Central memory CD8-positive, alpha-beta T cell (primary cell): Measurements from ENCODE around the gene CTCF.
"Not testable (repeated sequence)": the region's sequence is repeated elsewhere in the genome, so short reads cannot be mapped to it uniquely, and the experiment has no call there.

Experiments
- ATAC-seq: fragments of 150-1000 bp; cut with Tn5 transposase; replicated peaks from 2 replicates; pipeline ENCODE4 v1.10.0; 2022; ENCODE audit warnings: mild to moderate bottlenecking, moderate FRiP score, moderate number of reproducible peaks; ENCODE audit not compliant: poor library complexity, severe bottlenecking; ENCODE audit errors: extremely low read depth
- DNase-seq, 2 donors: peaks; one replicate each; pipeline ENCODE4 v3.0.0; 2021; ENCODE audit warnings: low spot score in 2 of 2
- H3K27ac Mint-ChIP-seq: one replicate; pipeline ENCODE4 v1.8.0; 2022; ENCODE audit warnings: low read depth, mild to moderate bottlenecking, moderate library complexity, mixed read lengths
- H3K27me3 Mint-ChIP-seq: one replicate; pipeline ENCODE4 v1.8.0; 2022; ENCODE audit warnings: mixed read lengths
- H3K36me3 Mint-ChIP-seq: one replicate; pipeline ENCODE4 v1.8.0; 2022; ENCODE audit warnings: mild to moderate bottlenecking, moderate library complexity, mixed read lengths; ENCODE audit not compliant: insufficient read depth
- H3K4me1 Mint-ChIP-seq: one replicate; pipeline ENCODE4 v1.8.0; 2022; ENCODE audit warnings: mixed read lengths
- H3K4me3 Mint-ChIP-seq: one replicate; pipeline ENCODE4 v1.8.0; 2022; ENCODE audit warnings: mild to moderate bottlenecking, moderate library complexity, mixed read lengths
- H3K9me3 Mint-ChIP-seq: one replicate; pipeline ENCODE4 v1.8.0; 2022; ENCODE audit warnings: mixed read lengths

The CTCF gene, protein sequence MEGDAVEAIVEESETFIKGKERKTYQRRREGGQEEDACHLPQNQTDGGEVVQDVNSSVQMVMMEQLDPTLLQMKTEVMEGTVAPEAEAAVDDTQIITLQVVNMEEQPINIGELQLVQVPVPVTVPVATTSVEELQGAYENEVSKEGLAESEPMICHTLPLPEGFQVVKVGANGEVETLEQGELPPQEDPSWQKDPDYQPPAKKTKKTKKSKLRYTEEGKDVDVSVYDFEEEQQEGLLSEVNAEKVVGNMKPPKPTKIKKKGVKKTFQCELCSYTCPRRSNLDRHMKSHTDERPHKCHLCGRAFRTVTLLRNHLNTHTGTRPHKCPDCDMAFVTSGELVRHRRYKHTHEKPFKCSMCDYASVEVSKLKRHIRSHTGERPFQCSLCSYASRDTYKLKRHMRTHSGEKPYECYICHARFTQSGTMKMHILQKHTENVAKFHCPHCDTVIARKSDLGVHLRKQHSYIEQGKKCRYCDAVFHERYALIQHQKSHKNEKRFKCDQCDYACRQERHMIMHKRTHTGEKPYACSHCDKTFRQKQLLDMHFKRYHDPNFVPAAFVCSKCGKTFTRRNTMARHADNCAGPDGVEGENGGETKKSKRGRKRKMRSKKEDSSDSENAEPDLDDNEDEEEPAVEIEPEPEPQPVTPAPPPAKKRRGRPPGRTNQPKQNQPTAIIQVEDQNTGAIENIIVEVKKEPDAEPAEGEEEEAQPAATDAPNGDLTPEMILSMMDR

DNA sequence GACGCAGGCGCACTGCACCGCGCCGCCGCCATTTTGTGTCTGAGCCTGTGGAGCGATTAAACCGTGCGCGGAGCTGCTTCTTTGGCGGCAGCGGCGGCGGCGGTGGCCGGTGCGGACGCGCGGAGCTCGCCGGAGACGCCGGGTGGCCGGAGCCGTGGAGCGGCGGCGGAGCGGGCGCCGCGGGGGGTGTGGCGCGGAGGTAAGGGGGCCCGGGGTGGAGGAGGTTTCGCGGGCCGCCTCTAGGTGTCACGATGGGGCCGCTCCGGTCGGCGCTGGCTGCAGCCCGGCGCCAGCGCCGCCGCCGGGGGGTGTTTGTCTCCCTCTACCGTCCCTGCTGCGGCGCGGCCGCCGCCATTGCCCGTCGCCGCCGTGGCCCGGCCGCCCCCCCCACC lies at the start of gene CTCF:
CTCF (plus strand) TSS at position 1 of the 392 bp plus-strand sequence. CDS start 48,307 bp downstream, outside the sequence.
- peak within 1 kb of the TSS; percentile 90 for H3K4me3 Mint-ChIP-seq
- no peaks in the 10 kb centered on the region for H3K9me3 Mint-ChIP-seq
- peaks cover 18% of the 10 kb centered on the region for H3K36me3 Mint-ChIP-seq
- peak; percentile 61 for ATAC-seq
- H3K27ac Mint-ChIP-seq = peak within 1 kb of the TSS; percentile 92
- DNase-seq = no peak
- peaks cover 35% of the 10 kb centered on the region for H3K4me1 Mint-ChIP-seq
- H3K27me3 Mint-ChIP-seq = no peaks in the 10 kb centered on the region

DNA sequence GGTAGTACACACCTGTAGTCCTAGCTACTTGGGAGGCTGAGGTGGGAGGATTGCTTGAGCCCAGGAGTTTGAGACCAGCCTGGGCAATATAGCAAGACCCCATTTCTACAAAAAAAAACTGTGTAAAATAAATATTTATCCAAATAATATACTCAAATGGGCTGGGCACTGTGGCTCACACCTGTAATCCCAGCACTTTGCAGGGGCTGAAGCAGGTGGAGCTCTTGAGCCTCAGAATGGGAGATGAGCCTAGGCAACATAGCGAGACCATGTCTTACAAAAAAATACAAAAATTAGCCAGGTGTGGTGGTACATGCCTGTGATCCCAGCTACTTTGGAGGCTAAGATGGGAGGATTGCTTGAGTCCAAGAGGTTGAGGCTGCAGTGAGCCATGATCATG lies 48.4 kb upstream of the CTCF start:
- H3K27ac Mint-ChIP-seq, H3K9me3 Mint-ChIP-seq, DNase-seq, H3K27me3 Mint-ChIP-seq, H3K4me3 Mint-ChIP-seq, ATAC-seq, H3K36me3 Mint-ChIP-seq: not testable (repeated sequence)
- peaks cover 15% of the 10 kb centered on the region for H3K4me1 Mint-ChIP-seq

DNA sequence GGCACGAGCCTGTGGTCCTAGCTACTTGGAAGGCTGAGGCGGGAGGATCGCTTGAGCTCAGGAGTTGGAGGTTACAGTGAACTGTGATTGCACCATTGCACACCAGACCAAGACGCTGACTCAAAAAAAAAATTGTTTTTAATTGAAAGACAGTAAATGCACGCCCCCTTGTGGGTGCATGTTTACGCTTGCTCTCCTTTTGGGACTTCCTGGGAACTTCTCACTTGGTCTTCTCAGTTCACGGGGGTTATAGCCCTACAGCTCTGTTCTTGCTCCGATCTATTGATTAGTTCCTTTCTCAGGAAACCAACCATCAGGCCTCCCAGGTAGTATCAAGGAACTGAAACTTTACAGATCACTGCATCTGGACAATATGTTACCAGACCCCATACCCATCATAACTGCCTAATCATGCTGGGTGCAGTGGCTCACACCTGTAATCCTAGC lies 47.9 kb upstream of the CTCF start:
- Mint-ChIP-seq H3K4me3 (no peak overlapping the region), H3K9me3 (no peaks in the 10 kb centered on the region), H3K4me1 (peaks cover 15% of the 10 kb centered on the region), H3K36me3 (peaks cover 3% of the 10 kb centered on the region), H3K27ac (no peak overlapping the region), H3K27me3 (no peaks in the 10 kb centered on the region)
- peak; percentile 66 to 70 for DNase-seq
- ATAC-seq = peak; percentile 80

DNA sequence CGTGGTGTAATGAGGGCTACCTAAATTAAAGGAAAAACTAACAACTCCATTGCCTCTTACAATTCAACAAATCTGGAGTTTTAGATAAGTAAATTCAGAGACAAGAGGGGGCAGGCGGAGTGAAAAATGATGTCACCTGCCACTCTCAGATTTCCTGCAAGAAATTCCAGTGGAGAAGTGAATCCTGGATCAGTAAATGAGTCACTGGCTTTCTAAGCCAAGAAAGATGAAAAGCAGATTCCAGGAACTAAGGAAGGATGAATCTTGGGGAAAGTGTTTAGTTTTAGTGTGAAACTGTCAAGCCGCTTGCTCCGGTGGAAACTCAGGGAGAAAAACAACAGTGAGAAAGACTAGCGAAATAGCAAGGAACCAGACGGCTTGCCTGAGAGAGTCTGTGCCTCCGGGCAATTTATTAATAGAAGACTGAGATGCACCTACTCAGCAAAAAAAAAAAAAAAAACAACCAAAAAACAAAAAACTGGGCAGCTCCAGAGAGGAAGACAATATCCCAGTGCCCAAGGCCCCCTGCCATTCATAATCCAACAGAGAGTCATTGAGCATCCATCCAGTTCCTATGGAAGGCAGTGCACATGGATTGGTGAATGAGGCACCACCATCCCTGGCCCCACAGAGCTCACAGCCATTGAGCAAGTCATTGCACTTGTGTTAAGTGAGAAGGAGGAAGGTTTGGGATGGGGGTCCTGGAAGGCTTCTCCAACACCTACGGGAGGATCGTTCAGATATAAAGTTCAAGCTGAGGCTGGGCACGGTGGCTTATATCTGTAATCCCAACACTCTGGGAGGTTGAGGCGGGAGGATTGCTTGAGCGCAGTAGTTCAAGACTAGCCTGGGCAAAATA lies 45.8 kb upstream of the CTCF start:
- no peak overlapping the region for H3K27ac Mint-ChIP-seq
- H3K9me3 Mint-ChIP-seq = no peaks in the 10 kb centered on the region
- H3K27me3 Mint-ChIP-seq = no peaks in the 10 kb centered on the region
- H3K4me1 Mint-ChIP-seq = peaks cover 31% of the 10 kb centered on the region
- DNase-seq (no peak), ATAC-seq (no peak)
- no peak overlapping the region for H3K4me3 Mint-ChIP-seq
- peaks cover 7% of the 10 kb centered on the region for H3K36me3 Mint-ChIP-seq

DNA sequence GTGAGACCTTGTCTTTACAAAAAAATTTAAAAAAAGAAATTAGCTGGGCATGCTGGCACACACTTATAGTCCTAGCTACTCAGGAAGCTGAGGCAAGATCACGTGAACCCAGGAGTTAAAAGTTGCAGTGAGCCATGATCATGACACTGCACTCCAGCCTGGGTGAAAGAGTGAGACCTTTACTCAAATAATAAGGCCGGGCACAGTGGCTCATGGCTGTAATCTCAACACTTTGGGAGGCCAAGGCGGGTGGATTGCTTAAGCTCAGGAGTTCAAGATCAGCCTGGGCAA lies 45.2 kb upstream of the CTCF start:
- Mint-ChIP-seq H3K4me3 (no peak overlapping the region), H3K4me1 (peaks cover 32% of the 10 kb centered on the region), H3K27ac (no peak overlapping the region), H3K9me3 (no peaks in the 10 kb centered on the region), H3K27me3 (no peaks in the 10 kb centered on the region), H3K36me3 (peaks cover 7% of the 10 kb centered on the region)
- ATAC-seq (no peak), DNase-seq (no peak)

DNA sequence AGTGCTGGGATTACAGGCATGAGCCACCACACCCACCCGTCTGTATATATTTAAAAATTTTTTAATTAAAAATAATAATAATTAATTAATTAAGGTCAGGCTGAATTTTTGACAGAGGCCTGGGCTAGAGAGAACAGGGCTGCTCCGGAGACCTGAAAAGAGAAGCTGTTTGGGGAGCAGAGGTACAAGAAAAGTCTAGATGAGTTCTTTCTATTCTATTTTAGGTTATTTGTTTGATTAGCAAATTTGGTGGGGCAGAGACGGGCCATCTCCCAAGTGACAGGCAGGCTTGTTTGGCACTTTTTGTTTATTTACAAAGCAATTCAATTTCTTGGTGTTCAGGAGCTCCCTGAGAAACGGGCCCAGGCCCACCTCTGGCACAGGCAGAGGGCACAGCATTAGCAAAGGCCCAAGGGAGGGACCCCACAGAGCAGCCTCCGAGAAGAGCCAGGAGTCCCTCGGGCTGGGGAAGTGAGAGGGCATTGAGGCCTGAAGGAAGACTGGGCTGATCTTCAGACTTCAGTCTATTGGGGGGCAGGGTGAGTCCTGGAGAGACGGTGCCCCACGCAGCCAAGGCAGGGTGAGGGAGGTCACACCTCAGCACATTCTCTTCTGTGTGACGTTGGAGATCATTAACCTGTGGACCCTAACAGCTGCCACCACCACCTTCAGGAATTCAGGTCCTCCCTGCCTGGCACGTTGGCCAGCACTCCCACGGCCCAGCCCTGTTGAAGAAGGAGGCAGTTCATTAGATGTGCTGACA lies 44.5 kb upstream of the CTCF start:
- H3K27me3 Mint-ChIP-seq = no peaks in the 10 kb centered on the region

GRCh38 chr16:67518676-67519075 lies 43.6 kb upstream of the CTCF start:
- peak overlapping the region; percentile 30 for H3K4me3 Mint-ChIP-seq
- H3K36me3 Mint-ChIP-seq = peaks cover 7% of the 10 kb centered on the region
- DNase-seq = no peak
- ATAC-seq = no peak
- H3K27ac Mint-ChIP-seq = peak overlapping the region; percentile 23
- peaks cover 38% of the 10 kb centered on the region for H3K4me1 Mint-ChIP-seq
- no peaks in the 10 kb centered on the region for H3K27me3 Mint-ChIP-seq
- H3K9me3 Mint-ChIP-seq = no peaks in the 10 kb centered on the region

More for the DNA sequence above, 44.5 kb upstream of the CTCF start:
- no peak for DNase-seq
- Mint-ChIP-seq H3K4me1 (peaks cover 36% of the 10 kb centered on the region), H3K27ac (no peak overlapping the region), H3K4me3 (no peak overlapping the region), H3K9me3 (no peaks in the 10 kb centered on the region), H3K36me3 (peaks cover 7% of the 10 kb centered on the region)
- ATAC-seq = no peak

GRCh38 chr16:67519242-67519641 lies 43.1 kb upstream of the CTCF start:
- H3K4me3 Mint-ChIP-seq = peak overlapping the region; percentile 30
- DNase-seq (no peak), ATAC-seq (no peak)
- peak overlapping the region; percentile 53 for H3K27ac Mint-ChIP-seq
- H3K36me3 Mint-ChIP-seq = peaks cover 7% of the 10 kb centered on the region
- no peaks in the 10 kb centered on the region for H3K9me3 Mint-ChIP-seq
- H3K4me1 Mint-ChIP-seq = peaks cover 38% of the 10 kb centered on the region
- H3K27me3 Mint-ChIP-seq = no peaks in the 10 kb centered on the region

GRCh38 chr16:67521095-67521804 lies 41.1 kb upstream of the CTCF start:
- no peaks in the 10 kb centered on the region for H3K9me3 Mint-ChIP-seq
- peak overlapping the region; percentile 89 for H3K27ac Mint-ChIP-seq
- peak overlapping the region; percentile 88 for H3K4me3 Mint-ChIP-seq
- DNase-seq = peak; percentile 94 to 98
- ATAC-seq = peak; percentile 92
- H3K27me3 Mint-ChIP-seq = no peaks in the 10 kb centered on the region
- H3K4me1 Mint-ChIP-seq = peaks cover 33% of the 10 kb centered on the region
- H3K36me3 Mint-ChIP-seq = peaks cover 7% of the 10 kb centered on the region

DNA sequence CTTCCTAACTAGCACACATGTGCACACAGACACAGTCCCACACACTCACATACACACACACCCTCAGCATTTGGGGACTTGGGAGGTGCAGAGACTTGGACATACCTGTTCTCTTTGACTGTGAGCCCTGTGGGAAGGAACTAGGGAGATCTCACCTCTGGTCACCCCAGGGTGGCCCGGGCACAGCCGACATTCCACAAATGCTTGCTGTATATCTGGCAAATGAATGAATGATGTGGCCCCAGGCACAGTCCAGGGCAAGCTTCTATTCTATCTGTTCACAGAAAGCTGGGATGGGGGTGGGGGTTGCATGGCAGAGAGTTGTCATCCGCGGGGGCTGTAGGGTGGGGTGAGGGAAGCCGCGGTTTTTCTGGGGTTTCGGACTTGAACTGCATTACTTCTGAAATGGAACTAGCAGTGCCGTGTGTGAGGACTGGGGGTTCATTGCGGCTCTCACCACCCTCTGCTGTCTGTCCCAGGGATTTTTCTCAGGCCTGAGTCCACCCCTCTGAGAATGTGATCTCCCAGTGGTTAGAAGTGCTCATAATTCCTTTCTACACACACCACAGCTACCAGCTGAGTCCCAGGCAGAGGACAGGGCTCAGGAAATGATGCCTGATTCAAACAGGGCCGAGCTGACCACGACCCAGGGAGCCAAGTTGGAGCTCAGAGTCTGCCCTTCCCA lies 37.0 kb upstream of the CTCF start:
- H3K4me1 Mint-ChIP-seq = peaks cover 25% of the 10 kb centered on the region
- H3K27ac Mint-ChIP-seq = no peak overlapping the region
- DNase-seq (no peak), ATAC-seq (no peak)
- peaks cover 10% of the 10 kb centered on the region for H3K27me3 Mint-ChIP-seq
- H3K36me3 Mint-ChIP-seq = peaks cover 5% of the 10 kb centered on the region
- no peak overlapping the region for H3K4me3 Mint-ChIP-seq
- H3K9me3 Mint-ChIP-seq = no peaks in the 10 kb centered on the region

GRCh38 chr16:67526149-67526791 lies 36.1 kb upstream of the CTCF start:
- H3K4me3 Mint-ChIP-seq = peak overlapping the region; percentile 60
- DNase-seq (no peak), ATAC-seq (no peak)
- H3K27me3 Mint-ChIP-seq = peaks cover 19% of the 10 kb centered on the region
- peak overlapping the region; percentile 34 for H3K27ac Mint-ChIP-seq
- peaks cover 25% of the 10 kb centered on the region for H3K4me1 Mint-ChIP-seq
- H3K36me3 Mint-ChIP-seq = peaks cover 2% of the 10 kb centered on the region
- H3K9me3 Mint-ChIP-seq = no peaks in the 10 kb centered on the region
